SK-N-SH (cell line): Measurements from ENCODE around the gene LRRC46. TPM values are rescaled to one million over a fixed set of nuclear protein-coding genes. Genes with fewer than 3 reads are reported as not detected.
A peak's percentile ranks its signal among the peaks of the same experiment; 100 is the strongest.

Experiments
- CTCF ChIA-PET: fragments of 300-600, 350-600 bp; formaldehyde crosslinking; extraction: SDS; loops from one replicate; lab custom pipeline; 2021; lab: Yijun Ruan, JAX
- POLR2A ChIA-PET: fragments of 350-600 bp; sonication (Branson Sonifier 250); formaldehyde crosslinking; extraction: SDS; loops from one replicate; lab custom pipeline; 2020; ENCODE audit warnings: antibody characterized with exemption, inconsistent platforms; lab: Yijun Ruan, JAX
- DNase-seq: peaks from one replicate; pipeline ENCODE4 v3.0.0; 2012
- H2AFZ ChIP-seq: fragments of 200-600 bp; sonication (generic); 2 replicates; pipeline ENCODE4 v1.8.1; 2016; ENCODE audit warnings: antibody characterized with exemption, mild to moderate bottlenecking, low read depth
- H3F3A ChIP-seq: fragments of 200-600 bp; sonication (generic); replicated peaks from 2 replicates; pipeline ENCODE3; 2016; ENCODE audit warnings: antibody characterized with exemption, mild to moderate bottlenecking; ENCODE audit not compliant: insufficient read depth
- H3K27ac ChIP-seq, 2 experiments: fragments of 200-500 bp in 1 of 2; fragments of 200-600 bp in 1 of 2; sonication (Bioruptor generic) in 1 of 2; sonication (generic), shearing (Covaris generic) in 1 of 2; 2 replicates each; pipeline versions ENCODE4 v1.5.1 to v1.6.1; 2014 to 2016; ENCODE audit warnings: low read depth in 2 of 2, inconsistent platforms in 1 of 2, low read length in 1 of 2, mild to moderate bottlenecking in 1 of 2, mixed read lengths in 1 of 2
- H3K27me3 ChIP-seq: fragments of 200-600 bp; sonication (generic), shearing (Covaris generic); 2 replicates; pipeline ENCODE4 v1.6.1; 2016; ENCODE audit warnings: mixed run types; ENCODE audit not compliant: insufficient read depth
- H3K36me3 ChIP-seq, 2 experiments: fragments of 200-500 bp in 1 of 2; fragments of 200-600 bp in 1 of 2; sonication (Bioruptor generic) in 1 of 2; sonication (generic) in 1 of 2; replicated peaks in 1 of 2; 2 replicates each; pipeline versions ENCODE3 to v1.5.1; 2014 to 2016; ENCODE audit warnings: low read length in 1 of 2, mild to moderate bottlenecking in 1 of 2; ENCODE audit not compliant: insufficient read depth in 2 of 2, control insufficient read depth in 1 of 2
- H3K4me1 ChIP-seq, 2 experiments: fragments of 200-500 bp in 1 of 2; fragments of 200-600 bp in 1 of 2; sonication (Bioruptor generic) in 1 of 2; sonication (generic), shearing (Covaris generic) in 1 of 2; 2 replicates each; pipeline versions ENCODE4 v1.5.1 to v1.6.1; 2014 to 2016; ENCODE audit warnings: low read depth in 1 of 2, low read length in 1 of 2, mixed run types in 1 of 2; ENCODE audit not compliant: insufficient read depth in 2 of 2, control insufficient read depth in 1 of 2
- H3K4me2 ChIP-seq: fragments of 200-600 bp; sonication (generic), shearing (Covaris generic); 2 replicates; pipeline ENCODE4 v1.6.1; 2017; ENCODE audit warnings: mixed run types
- H3K4me3 ChIP-seq, 2 experiments: fragments of 200-500 bp in 1 of 2; fragments of 200-600 bp in 1 of 2; sonication (Bioruptor generic) in 1 of 2; sonication (generic), shearing (Covaris generic) in 1 of 2; 2 replicates each; pipeline versions ENCODE4 v1.5.1 to v1.8.1; 2014 to 2016; ENCODE audit warnings: low read depth in 2 of 2, inconsistent platforms in 1 of 2, low read length in 1 of 2, mild to moderate bottlenecking in 1 of 2, mixed read lengths in 1 of 2, moderate library complexity in 1 of 2
- H3K79me2 ChIP-seq: fragments of 200-600 bp; sonication (generic); 2 replicates; pipeline ENCODE4 v1.8.1; 2017; ENCODE audit warnings: mild to moderate bottlenecking; ENCODE audit not compliant: insufficient read depth
- H3K9ac ChIP-seq: fragments of 200-600 bp; sonication (generic); 2 replicates; pipeline ENCODE4 v1.6.1; 2017; ENCODE audit warnings: mixed run types
- H3K9me2 ChIP-seq: fragments of 200-600 bp; sonication (generic); 2 replicates; pipeline ENCODE4 v1.6.1; 2017; ENCODE audit warnings: mixed run types
- H3K9me3 ChIP-seq: fragments of 200-600 bp; sonication (generic); 2 replicates; pipeline ENCODE4 v1.6.1; 2017; ENCODE audit warnings: mixed run types, mild to moderate bottlenecking, moderate library complexity
- H4K20me1 ChIP-seq: fragments of 200-600 bp; sonication (generic); 2 replicates; pipeline ENCODE4 v1.6.1; 2017; ENCODE audit warnings: mild to moderate bottlenecking, mixed run types; ENCODE audit not compliant: insufficient read depth
- CHD2 ChIP-seq: fragments of 150-350 bp; IDR thresholded peaks from 2 replicates; pipeline ENCODE4 v1.6.1; 2018; ENCODE audit warnings: low read length; ENCODE audit not compliant: partially characterized antibody
- CTCF ChIP-seq: fragments of 200-600 bp; sonication (generic); IDR thresholded peaks from 2 replicates; pipeline ENCODE4 v1.6.1; 2017; ENCODE audit warnings: antibody characterized with exemption, mild to moderate bottlenecking, moderate library complexity
- FOXM1 ChIP-seq: IDR thresholded peaks from 2 replicates; pipeline ENCODE4 v1.4.0; 2012; ENCODE audit warnings: low read depth, mild to moderate bottlenecking
- GABPA ChIP-seq: IDR thresholded peaks from 2 replicates; pipeline ENCODE4 v1.4.0; 2012; ENCODE audit warnings: low read depth, mild to moderate bottlenecking
- JUND ChIP-seq: IDR thresholded peaks from 2 replicates; pipeline ENCODE4 v1.4.0; 2012
- MAX ChIP-seq: IDR thresholded peaks from 2 replicates; pipeline ENCODE4 v1.4.0; 2012; ENCODE audit warnings: low read depth
- NRF1 ChIP-seq: IDR thresholded peaks from 2 replicates; pipeline ENCODE4 v1.6.1; 2012; ENCODE audit warnings: low read depth, mild to moderate bottlenecking, low read length
- RAD21 ChIP-seq: IDR thresholded peaks from 2 replicates; pipeline ENCODE4 v1.6.1; 2012; ENCODE audit warnings: mild to moderate bottlenecking, low read length
- REST ChIP-seq: IDR thresholded peaks from 2 replicates; pipeline ENCODE4 v1.6.1; 2012; ENCODE audit warnings: mild to moderate bottlenecking, low read depth, low read length, moderate library complexity
- RXRA ChIP-seq: IDR thresholded peaks from 2 replicates; pipeline ENCODE4 v1.4.0; 2012; ENCODE audit warnings: low read depth, mild to moderate bottlenecking, borderline replicate concordance
- SIN3A ChIP-seq: IDR thresholded peaks from 2 replicates; pipeline ENCODE4 v1.6.1; 2012; ENCODE audit warnings: low read depth, mild to moderate bottlenecking, low read length, moderate library complexity, borderline replicate concordance
- SMC3 ChIP-seq: IDR thresholded peaks from 2 replicates; pipeline ENCODE4 v1.6.1; 2012; ENCODE audit warnings: low read depth, low read length, improper control_type of control experiment
- TCF12 ChIP-seq: IDR thresholded peaks from 2 replicates; pipeline ENCODE4 v1.4.0; 2012
- TEAD4 ChIP-seq: IDR thresholded peaks from 2 replicates; pipeline ENCODE4 v1.4.0; 2012; ENCODE audit warnings: mild to moderate bottlenecking, borderline replicate concordance; ENCODE audit not compliant: insufficient read depth
- USF1 ChIP-seq: IDR thresholded peaks from 2 replicates; pipeline ENCODE4 v1.4.0; 2012; ENCODE audit warnings: low read depth, borderline replicate concordance
- WGBS: methylation state at CpG from one replicate; pipeline ENCODE4 v1.1.6; 2017; ENCODE audit warnings: low lambda C conversion rate; 5-methylcytosine and 5-hydroxymethylcytosine counted together
- polyA plus RNA-seq, 3 experiments: library from polyadenylated mRNA; depleted of rRNA; stranded (reverse); fragments of >200 nt; gene quantifications; 2 replicates each; pipeline ENCODE4 v1.2.3, GENCODE V29; 2012

LRRC46 gene
- polyA plus RNA-seq, 1 of the 3 experiments (the other 2 are of a cell fraction): 1.6 TPM

GRCh38 chr17:47882247-47882646, 50.8 kb downstream of the LRRC46 start:
- Histone ChIP-seq H4K20me1 (no peaks in the 10 kb centered on the region), H3K36me3 (no peaks in the 10 kb centered on the region), H2AFZ (no peak overlapping the region), H3K9me3 (no peaks in the 10 kb centered on the region), H3K4me3 (no peak overlapping the region), H3K9ac (no peak overlapping the region), H3K79me2 (no peaks in the 10 kb centered on the region), H3F3A (peaks cover 5% of the 10 kb centered on the region), H3K27ac (no peak overlapping the region), H3K27me3 (peaks cover 25% of the 10 kb centered on the region; the same call in 1 of the 2 replicates), H3K4me1 (peaks cover 0 to 8% of the 10 kb centered on the region in 2 experiments; a peak in 1 of 4 replicates), H3K4me2 (peak overlapping the region; percentile 22; the same call in 1 of the 2 replicates), H3K9me2 (no peaks in the 10 kb centered on the region)
- TF ChIP-seq RAD21 (no peak), NRF1 (no peak), GABPA (no peak), USF1 (no peak), SIN3A (no peak), SMC3 (no peak), TCF12 (no peak), CHD2 (no peak), JUND (no peak), CTCF (no peak), MAX (no peak), TEAD4 (no peak), REST (no peak), FOXM1 (no peak), RXRA (no peak)
- WGBS: 59% methylated on average over 7 of the region's 7 CpGs
- ChIA-PET CTCF (interaction anchor here (1.1 to 19.9 kb wide), 4 partner anchors 9 to 32 kb away, joined by 3 to 1447 read pairs (median 28); partner anchors contain the start of genes SCRN2 and SP6), POLR2A (no interaction called here)
- no peak for DNase-seq
